Measurements from ENCODE around the gene USP51. TPM values are rescaled to one million over a fixed set of nuclear protein-coding genes. Genes with fewer than 3 reads are reported as not detected.
"Not testable (repeated sequence)": the region's sequence is repeated elsewhere in the genome, so short reads cannot be mapped to it uniquely, and the experiment has no call there.

The USP51 gene
- total RNA-seq, 1 experiment from 2014 or later, result not detected

- TF ChIP-seq CTCF (IDR thresholded peaks at IDR 0.05; ENCODE audit: unreplicated experiment), result no peak
- Mint-ChIP-seq H3K36me3 (ENCODE audit: insufficient read depth, unreplicated experiment) (peaks cover 6% of the 10 kb centered on the region), H3K4me1 (ENCODE audit: insufficient read depth, unreplicated experiment) (no peaks in the 10 kb centered on the region), H3K4me3 (ENCODE audit: unreplicated experiment) (no peak overlapping the region), H3K27me3 (ENCODE audit: insufficient read depth, unreplicated experiment) (peaks cover 34% of the 10 kb centered on the region), H3K27ac (ENCODE audit: low read depth, unreplicated experiment) (no peak overlapping the region), H3K9me3 (ENCODE audit: unreplicated experiment) (no peaks in the 10 kb centered on the region)
- ChIA-PET POLR2A (no interaction called here), CTCF (interaction anchor here (0.6 kb wide), 2 partner anchors 12 to 824 kb away, joined by 3 read pairs; no protein-coding TSS in a partner anchor)
- no peak for DNase-seq (ENCODE audit: unreplicated experiment)
- intact Hi-C loops (cut with micrococcal nuclease), result no loop called here
- BruUV-seq (replicated peaks), result no TSS peak
These were observed 9.1 kb downstream of the USP51 start for GRCh38 chrX:55480390-55481062.

GRCh38 chrX:55479956-55480355 is 9.7 kb downstream of the USP51 start:
- BruUV-seq (replicated peaks); DNase-seq (ENCODE audit: unreplicated experiment); H3K9me3 Mint-ChIP-seq (ENCODE audit: unreplicated experiment); H3K4me1 Mint-ChIP-seq (ENCODE audit: insufficient read depth, unreplicated experiment); H3K27ac Mint-ChIP-seq (ENCODE audit: low read depth, unreplicated experiment); intact Hi-C loops (cut with micrococcal nuclease); CTCF ChIA-PET; H3K36me3 Mint-ChIP-seq (ENCODE audit: insufficient read depth, unreplicated experiment); POLR2A ChIA-PET; H3K4me3 Mint-ChIP-seq (ENCODE audit: unreplicated experiment): not testable (repeated sequence)
- peaks cover 31% of the 10 kb centered on the region for H3K27me3 Mint-ChIP-seq (ENCODE audit: insufficient read depth, unreplicated experiment)

GRCh38 chrX:55465791-55466190 is 23.9 kb downstream of the USP51 start:
- H3K36me3 Mint-ChIP-seq (ENCODE audit: insufficient read depth, unreplicated experiment); CTCF ChIA-PET; H3K4me3 Mint-ChIP-seq (ENCODE audit: unreplicated experiment); H3K27ac Mint-ChIP-seq (ENCODE audit: low read depth, unreplicated experiment); H3K9me3 Mint-ChIP-seq (ENCODE audit: unreplicated experiment); DNase-seq (ENCODE audit: unreplicated experiment); BruUV-seq (replicated peaks); POLR2A ChIA-PET; intact Hi-C loops (cut with micrococcal nuclease); H3K27me3 Mint-ChIP-seq (ENCODE audit: insufficient read depth, unreplicated experiment); H3K4me1 Mint-ChIP-seq (ENCODE audit: insufficient read depth, unreplicated experiment): not testable (repeated sequence)

- H3K27me3 Mint-ChIP-seq (ENCODE audit: insufficient read depth, unreplicated experiment); H3K4me3 Mint-ChIP-seq (ENCODE audit: unreplicated experiment); H3K36me3 Mint-ChIP-seq (ENCODE audit: insufficient read depth, unreplicated experiment); POLR2A ChIA-PET; intact Hi-C loops (cut with micrococcal nuclease); H3K9me3 Mint-ChIP-seq (ENCODE audit: unreplicated experiment); CTCF ChIA-PET; H3K4me1 Mint-ChIP-seq (ENCODE audit: insufficient read depth, unreplicated experiment); BruUV-seq (replicated peaks); H3K27ac Mint-ChIP-seq (ENCODE audit: low read depth, unreplicated experiment); DNase-seq (ENCODE audit: unreplicated experiment): not testable (repeated sequence)
These were observed 24.5 kb downstream of the USP51 start for GRCh38 chrX:55465108-55465507.

GRCh38 chrX:55464050-55464449 is 25.6 kb downstream of the USP51 start:
- H3K4me1 Mint-ChIP-seq (ENCODE audit: insufficient read depth, unreplicated experiment); POLR2A ChIA-PET; BruUV-seq (replicated peaks); H3K27me3 Mint-ChIP-seq (ENCODE audit: insufficient read depth, unreplicated experiment); H3K27ac Mint-ChIP-seq (ENCODE audit: low read depth, unreplicated experiment); DNase-seq (ENCODE audit: unreplicated experiment); H3K9me3 Mint-ChIP-seq (ENCODE audit: unreplicated experiment); CTCF ChIA-PET; H3K4me3 Mint-ChIP-seq (ENCODE audit: unreplicated experiment); H3K36me3 Mint-ChIP-seq (ENCODE audit: insufficient read depth, unreplicated experiment); intact Hi-C loops (cut with micrococcal nuclease): not testable (repeated sequence)

- H3K4me3 Mint-ChIP-seq (ENCODE audit: unreplicated experiment); H3K9me3 Mint-ChIP-seq (ENCODE audit: unreplicated experiment); H3K27me3 Mint-ChIP-seq (ENCODE audit: insufficient read depth, unreplicated experiment); H3K27ac Mint-ChIP-seq (ENCODE audit: low read depth, unreplicated experiment); DNase-seq (ENCODE audit: unreplicated experiment); CTCF ChIA-PET; H3K4me1 Mint-ChIP-seq (ENCODE audit: insufficient read depth, unreplicated experiment); intact Hi-C loops (cut with micrococcal nuclease); BruUV-seq (replicated peaks); POLR2A ChIA-PET; H3K36me3 Mint-ChIP-seq (ENCODE audit: insufficient read depth, unreplicated experiment): not testable (repeated sequence)
These were observed 29.7 kb downstream of the USP51 start for GRCh38 chrX:55459926-55460325.

- CTCF ChIA-PET; H3K36me3 Mint-ChIP-seq (ENCODE audit: insufficient read depth, unreplicated experiment); H3K27me3 Mint-ChIP-seq (ENCODE audit: insufficient read depth, unreplicated experiment); H3K4me3 Mint-ChIP-seq (ENCODE audit: unreplicated experiment); H3K4me1 Mint-ChIP-seq (ENCODE audit: insufficient read depth, unreplicated experiment); POLR2A ChIA-PET; BruUV-seq (replicated peaks); H3K27ac Mint-ChIP-seq (ENCODE audit: low read depth, unreplicated experiment); H3K9me3 Mint-ChIP-seq (ENCODE audit: unreplicated experiment); DNase-seq (ENCODE audit: unreplicated experiment); intact Hi-C loops (cut with micrococcal nuclease): not testable (repeated sequence)
These were observed 30.2 kb downstream of the USP51 start for GRCh38 chrX:55459426-55459825.

- H3K36me3 Mint-ChIP-seq (ENCODE audit: insufficient read depth, unreplicated experiment); H3K4me1 Mint-ChIP-seq (ENCODE audit: insufficient read depth, unreplicated experiment); CTCF ChIA-PET; H3K27ac Mint-ChIP-seq (ENCODE audit: low read depth, unreplicated experiment); intact Hi-C loops (cut with micrococcal nuclease); BruUV-seq (replicated peaks); DNase-seq (ENCODE audit: unreplicated experiment); H3K27me3 Mint-ChIP-seq (ENCODE audit: insufficient read depth, unreplicated experiment); H3K4me3 Mint-ChIP-seq (ENCODE audit: unreplicated experiment); H3K9me3 Mint-ChIP-seq (ENCODE audit: unreplicated experiment); POLR2A ChIA-PET: not testable (repeated sequence)
These were observed 33.9 kb downstream of the USP51 start for GRCh38 chrX:55455708-55456107.
